ENCODE data around the gene KDELR3. TPM values are rescaled to one million over a fixed set of nuclear protein-coding genes. Genes with fewer than 3 reads are reported as not detected.

The KDELR3 gene
- total RNA-seq, 2 experiments from 2014 or later: not detected

DNA sequence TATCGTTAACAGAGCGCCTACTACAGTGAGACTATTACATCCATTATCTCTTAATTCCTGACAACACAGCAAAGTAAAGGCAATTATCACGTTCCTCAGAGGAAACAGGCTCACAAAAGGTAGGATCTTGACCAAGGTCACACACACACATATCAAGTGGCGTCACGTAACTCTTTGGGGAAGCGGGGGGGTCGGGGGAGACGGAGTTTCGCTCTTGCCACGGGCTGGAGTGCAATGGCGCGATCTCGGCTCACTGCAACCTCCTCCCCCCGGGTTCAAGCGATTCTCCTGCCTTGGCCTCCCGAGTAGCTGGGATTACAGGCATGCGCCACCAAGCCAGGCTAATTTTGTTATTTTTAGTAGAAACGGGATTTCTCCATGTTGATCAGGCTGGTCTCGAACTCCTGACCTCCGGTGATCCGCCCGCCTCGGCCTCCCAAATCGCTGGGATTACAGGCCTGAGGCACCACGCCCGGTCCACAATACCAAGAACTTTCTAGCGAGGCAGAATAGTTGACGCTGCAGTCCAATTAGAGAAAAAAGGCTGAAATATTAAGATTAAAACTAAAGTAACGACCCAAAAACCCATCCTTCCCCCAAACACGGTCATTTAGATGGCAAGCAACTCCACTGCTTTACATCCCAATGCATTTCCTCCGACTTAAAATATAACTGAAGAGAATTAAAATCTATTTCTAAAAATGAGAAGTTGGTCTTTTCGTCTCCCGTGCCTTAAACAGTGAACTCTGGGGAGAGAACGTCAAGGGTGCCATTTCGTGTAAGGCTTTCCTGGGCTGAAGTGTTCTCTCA, 37.0 kb downstream of the KDELR3 start:
- H3K27ac ChIP-seq (ENCODE audit: low read depth, low read length, poor library complexity, severe bottlenecking): peak overlapping the region; percentile 91
- peak overlapping the region; percentile 83 for H3K4me3 ChIP-seq (ENCODE audit: low read depth, low read length, poor library complexity, severe bottlenecking)
- no peaks in the 10 kb centered on the region for H3K9me2 ChIP-seq (ENCODE audit: insufficient read depth, low read length)
- H3K79me2 ChIP-seq (ENCODE audit: insufficient read depth, low read depth, low read length): peaks cover 58% of the 10 kb centered on the region
- H3K4me1 ChIP-seq (ENCODE audit: insufficient read depth, low read length, poor library complexity, severe bottlenecking): peaks cover 36% of the 10 kb centered on the region
- no TSS peak for BruUV-seq (replicated peaks)
- DNase-seq (ENCODE audit: low spot score): peak; percentile 68
- intact Hi-C loops (cut with micrococcal nuclease; ENCODE audit: unreplicated experiment): no loop called here
- no peak overlapping the region for H2AFZ ChIP-seq (ENCODE audit: low read length)
- no peaks in the 10 kb centered on the region for H3K9me3 ChIP-seq (ENCODE audit: low read length)
- POLR2A ChIA-PET: interaction anchor here (0.8 kb wide), 1 partner anchor 251 kb away, joined by 3 read pairs; the partner anchor contains the start of gene SUN2
- peak overlapping the region; percentile 99 for H3K4me2 ChIP-seq (ENCODE audit: low read length)
- TF ChIP-seq, protein P1, sequence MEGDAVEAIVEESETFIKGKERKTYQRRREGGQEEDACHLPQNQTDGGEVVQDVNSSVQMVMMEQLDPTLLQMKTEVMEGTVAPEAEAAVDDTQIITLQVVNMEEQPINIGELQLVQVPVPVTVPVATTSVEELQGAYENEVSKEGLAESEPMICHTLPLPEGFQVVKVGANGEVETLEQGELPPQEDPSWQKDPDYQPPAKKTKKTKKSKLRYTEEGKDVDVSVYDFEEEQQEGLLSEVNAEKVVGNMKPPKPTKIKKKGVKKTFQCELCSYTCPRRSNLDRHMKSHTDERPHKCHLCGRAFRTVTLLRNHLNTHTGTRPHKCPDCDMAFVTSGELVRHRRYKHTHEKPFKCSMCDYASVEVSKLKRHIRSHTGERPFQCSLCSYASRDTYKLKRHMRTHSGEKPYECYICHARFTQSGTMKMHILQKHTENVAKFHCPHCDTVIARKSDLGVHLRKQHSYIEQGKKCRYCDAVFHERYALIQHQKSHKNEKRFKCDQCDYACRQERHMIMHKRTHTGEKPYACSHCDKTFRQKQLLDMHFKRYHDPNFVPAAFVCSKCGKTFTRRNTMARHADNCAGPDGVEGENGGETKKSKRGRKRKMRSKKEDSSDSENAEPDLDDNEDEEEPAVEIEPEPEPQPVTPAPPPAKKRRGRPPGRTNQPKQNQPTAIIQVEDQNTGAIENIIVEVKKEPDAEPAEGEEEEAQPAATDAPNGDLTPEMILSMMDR (conservative IDR thresholded peaks at IDR 0.05; ENCODE audit: low read length): no peak; the same call in 1 of the 2 replicates
- no peak for TF ChIP-seq EZH2phosphoT487 (IDR thresholded peaks at IDR 0.05; ENCODE audit: borderline replicate concordance, low read depth, low read length)
- peaks cover 53% of the 10 kb centered on the region for H3K36me3 ChIP-seq (ENCODE audit: insufficient read depth, low read length)
- CTCF ChIA-PET (ENCODE audit: unreplicated experiment): no interaction called here
- H4K20me1 ChIP-seq (ENCODE audit: insufficient read depth, low read length): peaks cover 35% of the 10 kb centered on the region

DNA sequence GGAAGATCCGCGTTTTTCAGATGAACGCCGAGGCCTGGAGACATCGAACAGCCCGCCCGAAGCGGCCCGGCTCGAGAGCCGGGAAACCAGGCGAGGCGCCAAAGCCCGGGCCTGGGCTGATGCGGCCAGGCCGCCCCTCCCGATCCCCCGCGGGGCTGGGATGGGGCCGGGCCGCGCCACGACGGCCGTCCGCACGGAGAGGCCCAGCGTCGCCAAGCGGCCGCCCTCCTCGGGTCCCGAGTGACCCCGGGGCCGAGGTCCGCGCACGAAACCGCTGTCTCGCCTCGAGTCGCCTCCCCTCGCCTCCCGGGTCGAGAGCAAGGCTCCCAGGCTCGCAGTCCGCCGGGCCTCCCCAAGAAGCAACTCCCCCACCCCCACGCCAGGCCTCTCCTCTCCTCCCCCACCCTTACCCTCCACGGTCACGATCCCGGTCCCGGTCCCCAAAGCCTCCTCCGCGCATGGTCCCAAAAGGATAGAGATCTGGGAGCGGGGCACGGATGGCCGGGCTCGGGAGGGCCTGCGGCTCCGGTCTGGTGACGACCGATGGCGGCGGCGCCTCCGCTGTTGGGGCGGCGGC, 37.7 kb downstream of the KDELR3 start:
- Histone ChIP-seq H3K4me2 (ENCODE audit: low read length) (peak overlapping the region; percentile 99), H3K9me3 (ENCODE audit: low read length) (no peaks in the 10 kb centered on the region), H3K4me1 (ENCODE audit: insufficient read depth, low read length, poor library complexity, severe bottlenecking) (peaks cover 36% of the 10 kb centered on the region), H4K20me1 (ENCODE audit: insufficient read depth, low read length) (peaks cover 35% of the 10 kb centered on the region), H3K27ac (ENCODE audit: low read depth, low read length, poor library complexity, severe bottlenecking) (peak overlapping the region; percentile 91), H3K79me2 (ENCODE audit: insufficient read depth, low read depth, low read length) (peaks cover 53% of the 10 kb centered on the region), H2AFZ (ENCODE audit: low read length) (peak overlapping the region; percentile 56), H3K4me3 (ENCODE audit: low read depth, low read length, poor library complexity, severe bottlenecking) (peak overlapping the region; percentile 83), H3K9me2 (ENCODE audit: insufficient read depth, low read length) (no peaks in the 10 kb centered on the region), H3K36me3 (ENCODE audit: insufficient read depth, low read length) (peaks cover 48% of the 10 kb centered on the region)
- no TSS peak for BruUV-seq (replicated peaks)
- intact Hi-C loops (cut with micrococcal nuclease; ENCODE audit: unreplicated experiment): loop anchor here (2.0 kb wide), 2 partner anchors 65 to 107 kb away; partner anchors contain the start of gene DMC1
- peak; percentile 78 for DNase-seq (ENCODE audit: low spot score)
- ChIA-PET POLR2A (no interaction called here), CTCF (ENCODE audit: unreplicated experiment) (no interaction called here)
- TF ChIP-seq EZH2phosphoT487 (IDR thresholded peaks at IDR 0.05; ENCODE audit: borderline replicate concordance, low read depth, low read length): no peak
- TF ChIP-seq, protein P1 (conservative IDR thresholded peaks at IDR 0.05; ENCODE audit: low read length): no peak

Measured in OCI-LY7 (cell line).